Stimulated activated CD4-positive, alpha-beta T cell treated with anti-CD3 and anti-CD28 coated beads, Interleukin-12 subunit alpha, Interleukin-12 subunit beta, amount 100 ng/mL, for 4 hours (primary cell): ENCODE data around the gene FXYD7.
"Not testable (repeated sequence)": the region's sequence is repeated elsewhere in the genome, so short reads cannot be mapped to it uniquely, and the experiment has no call there.

Source experiments
- DNase-seq: peaks from one replicate; pipeline ENCODE4 v3.0.0-alpha.2; 2020

FXYD7 gene

GRCh38 chr19:35167251-35168119 lies 24.4 kb downstream of the FXYD7 start:
- no peak for DNase-seq

DNA sequence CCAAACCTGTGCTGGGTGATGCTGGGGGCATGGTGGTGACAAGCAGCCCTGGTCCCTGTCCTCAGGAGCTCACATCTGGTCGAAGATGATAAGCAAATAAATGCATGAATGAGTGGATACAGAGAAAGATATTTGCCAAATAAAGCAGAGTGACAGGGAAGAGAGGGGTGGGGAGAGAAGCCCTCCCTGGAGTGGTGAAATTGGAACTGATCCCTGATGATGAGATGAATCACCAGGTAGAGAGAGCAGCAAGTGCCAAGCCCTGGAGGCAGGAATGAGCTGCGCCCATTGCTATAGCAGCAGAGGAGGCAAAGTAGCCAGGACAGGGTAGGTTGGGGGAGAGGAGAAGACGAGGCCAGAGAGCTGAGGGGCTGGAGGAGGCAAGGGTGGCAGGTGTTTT lies 25.1 kb downstream of the FXYD7 start:
- no peak for DNase-seq

- no peak for DNase-seq
Observed at GRCh38 chr19:35169221-35169995, 26.4 kb downstream of the FXYD7 start.

- DNase-seq = no peak
Observed at GRCh38 chr19:35170359-35171061, 27.5 kb downstream of the FXYD7 start.

GRCh38 chr19:35171730-35172129 lies 28.7 kb downstream of the FXYD7 start:
- no peak for DNase-seq

DNA sequence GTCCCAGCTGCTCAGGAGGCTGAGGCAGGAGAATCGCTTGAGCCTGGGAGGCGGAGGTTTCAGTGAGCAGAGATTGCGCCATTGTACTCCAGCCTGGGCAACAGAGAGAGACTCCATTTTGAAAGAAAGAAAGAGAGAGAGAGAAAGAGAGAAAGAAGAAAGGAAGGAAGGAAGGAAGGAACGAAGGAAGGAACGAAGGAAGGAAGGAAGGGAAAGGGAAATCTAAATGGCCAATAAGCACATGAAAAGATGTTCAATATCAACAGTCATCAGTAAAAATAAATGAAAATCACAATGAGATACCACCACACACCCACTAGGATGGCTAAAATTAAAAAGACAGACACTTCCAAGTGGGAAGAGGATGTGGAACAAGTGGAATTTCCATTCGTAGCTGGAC lies 31.2 kb downstream of the FXYD7 start:
- DNase-seq = no peak

- no peak for DNase-seq
Observed at GRCh38 chr19:35176181-35176570, 33.1 kb downstream of the FXYD7 start.

- DNase-seq = no peak
Observed at GRCh38 chr19:35177377-35178274, 34.6 kb downstream of the FXYD7 start.

GRCh38 chr19:35178701-35179100 lies 35.6 kb downstream of the FXYD7 start:
- DNase-seq = no peak

DNA sequence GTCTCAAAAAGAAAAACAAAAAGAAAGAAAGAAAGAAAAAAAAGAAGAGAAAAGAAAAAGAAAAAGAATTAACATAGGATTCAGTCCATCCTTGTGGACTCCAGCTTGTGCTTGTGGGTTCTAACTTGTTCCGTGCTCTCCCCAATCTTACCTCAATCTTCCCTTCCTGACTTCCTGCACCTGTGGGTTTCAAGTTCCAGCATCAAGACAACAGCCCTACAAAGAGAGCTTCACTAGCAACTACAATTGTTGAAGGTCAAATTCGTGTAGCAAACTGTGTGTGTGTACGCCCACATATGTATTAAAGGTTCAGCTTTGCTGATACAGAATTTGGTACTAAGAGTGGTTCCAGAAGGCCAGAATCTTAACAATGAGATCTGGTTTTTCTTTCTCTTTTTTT lies 36.8 kb downstream of the FXYD7 start:
- no peak for DNase-seq

DNA sequence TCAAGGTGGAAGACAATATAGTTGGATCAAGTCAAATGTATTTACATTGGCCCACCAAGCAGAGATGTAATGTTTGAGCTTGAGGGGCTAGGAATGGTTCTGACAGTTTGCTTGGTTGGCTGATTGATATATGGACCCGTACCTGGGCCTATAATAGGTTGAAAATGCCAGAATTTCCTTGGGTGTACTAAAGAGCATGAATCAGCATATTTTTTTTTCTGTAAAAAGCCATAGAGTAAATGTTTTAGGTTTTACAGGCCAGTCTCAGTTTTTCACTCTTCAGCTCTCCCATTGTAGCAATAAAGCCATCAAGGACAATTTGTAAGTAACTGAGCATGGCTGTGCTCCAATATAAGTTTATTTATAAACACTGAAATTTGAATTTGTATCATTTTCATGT lies 38.3 kb downstream of the FXYD7 start:
- no peak for DNase-seq

DNA sequence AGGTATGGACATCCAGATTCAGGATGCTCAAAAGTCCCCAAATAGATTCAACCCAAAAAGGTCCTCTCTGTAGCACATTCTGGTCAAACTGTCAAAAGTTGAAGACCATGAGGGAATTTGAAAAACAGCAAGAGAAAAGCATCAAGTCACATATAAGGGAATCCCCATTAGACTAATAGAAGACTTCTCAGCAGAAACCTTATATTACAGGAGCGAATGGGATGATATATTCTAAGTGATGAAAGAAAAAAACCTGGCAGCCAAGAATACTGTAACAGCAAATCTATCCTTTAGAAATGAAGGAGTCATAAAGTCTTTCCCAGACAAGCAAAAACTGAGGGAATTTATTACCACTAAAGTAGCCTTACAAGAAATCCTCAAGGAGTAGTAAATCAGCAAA lies 41.2 kb downstream of the FXYD7 start:
- no peak for DNase-seq

DNA sequence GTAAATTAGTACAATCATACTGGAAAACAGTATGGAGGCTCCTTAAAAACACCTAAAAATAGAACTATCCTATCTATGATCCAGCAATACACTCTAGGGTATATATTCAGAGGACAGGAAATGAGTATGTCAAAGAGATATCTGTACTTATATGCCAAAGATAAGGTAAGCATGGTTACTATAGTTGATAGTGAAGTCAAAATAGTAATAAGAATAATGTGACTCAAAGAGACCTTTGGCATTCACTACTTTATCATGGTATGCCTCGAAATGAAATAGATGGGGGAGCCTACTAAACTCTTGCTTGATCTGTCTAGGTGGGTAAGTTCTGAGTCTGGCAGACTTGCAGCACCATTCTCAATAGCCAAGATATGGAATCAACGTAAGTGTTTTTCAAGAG lies 41.8 kb downstream of the FXYD7 start:
- no peak for DNase-seq

- no peak for DNase-seq
Observed at GRCh38 chr19:35194012-35194984, 51.2 kb downstream of the FXYD7 start.

DNA sequence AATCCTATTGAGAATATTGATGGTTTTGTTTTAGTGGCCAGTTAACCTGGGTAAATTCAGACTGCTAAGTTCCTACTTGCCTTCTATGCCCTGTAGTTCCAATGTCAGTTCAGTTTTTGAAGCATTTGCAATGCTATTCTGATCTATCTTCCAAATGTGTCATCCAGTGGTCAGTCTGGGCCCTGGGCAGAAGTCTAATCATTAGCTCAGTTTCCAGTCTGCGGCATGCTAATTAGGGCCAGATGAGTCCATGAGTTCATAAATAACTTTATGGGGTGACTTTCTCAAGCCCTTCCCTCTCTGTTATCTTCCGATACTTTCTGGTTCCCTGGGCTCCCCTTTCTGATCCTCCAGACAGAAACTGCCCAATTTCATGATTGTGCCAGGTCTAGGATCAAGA lies 52.8 kb downstream of the FXYD7 start:
- DNase-seq = no peak

DNA sequence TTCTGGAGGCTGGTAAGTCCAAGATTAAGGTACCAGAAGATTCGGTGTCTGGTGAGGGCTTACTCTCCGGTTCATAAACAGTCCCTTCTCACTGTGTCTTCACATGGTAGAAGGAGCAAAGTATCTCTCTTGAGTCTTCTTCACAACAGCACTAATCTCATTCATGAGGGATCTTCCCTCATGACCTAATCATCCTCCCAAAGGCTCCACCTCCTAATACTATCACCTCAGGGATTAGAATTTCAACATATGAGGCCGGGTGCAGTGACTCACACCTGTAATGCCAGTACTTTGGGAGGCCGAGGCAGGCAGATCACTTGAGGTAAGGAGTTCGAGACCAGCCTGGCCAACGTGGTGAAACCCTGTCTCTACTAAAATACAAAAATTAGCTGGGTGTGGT lies 53.8 kb downstream of the FXYD7 start:
- DNase-seq = not testable (repeated sequence)

DNA sequence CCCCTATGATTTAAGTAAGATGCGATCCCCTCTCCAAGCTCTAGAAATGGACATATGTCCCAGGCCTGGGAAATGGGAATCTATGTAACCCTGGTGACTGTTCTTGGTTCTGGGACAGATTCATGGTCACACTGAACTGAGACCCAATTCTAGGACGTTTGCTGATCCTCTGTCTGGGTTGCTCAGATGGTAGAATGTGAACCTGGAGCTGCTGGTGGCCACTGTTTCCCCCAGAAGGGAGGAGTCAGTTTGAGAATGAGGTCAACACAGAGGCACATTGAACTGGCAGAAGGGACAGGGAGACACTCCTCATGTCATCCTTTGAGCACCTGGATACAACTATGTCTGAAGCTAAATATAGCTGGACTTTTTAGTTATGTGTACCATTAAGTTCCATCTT lies 56.4 kb downstream of the FXYD7 start:
- DNase-seq = no peak

- DNase-seq = no peak
Observed at GRCh38 chr19:35202722-35203688, 60.0 kb downstream of the FXYD7 start.
